ENCODE data around the gene TMEM18. TPM values are rescaled to one million over a fixed set of nuclear protein-coding genes. Genes with fewer than 3 reads are reported as not detected.
A peak's percentile ranks its signal among the peaks of the same experiment; 100 is the strongest.

TMEM18 gene
- total RNA-seq, 1 donor from 2014 or later = 15.5 TPM

DNA sequence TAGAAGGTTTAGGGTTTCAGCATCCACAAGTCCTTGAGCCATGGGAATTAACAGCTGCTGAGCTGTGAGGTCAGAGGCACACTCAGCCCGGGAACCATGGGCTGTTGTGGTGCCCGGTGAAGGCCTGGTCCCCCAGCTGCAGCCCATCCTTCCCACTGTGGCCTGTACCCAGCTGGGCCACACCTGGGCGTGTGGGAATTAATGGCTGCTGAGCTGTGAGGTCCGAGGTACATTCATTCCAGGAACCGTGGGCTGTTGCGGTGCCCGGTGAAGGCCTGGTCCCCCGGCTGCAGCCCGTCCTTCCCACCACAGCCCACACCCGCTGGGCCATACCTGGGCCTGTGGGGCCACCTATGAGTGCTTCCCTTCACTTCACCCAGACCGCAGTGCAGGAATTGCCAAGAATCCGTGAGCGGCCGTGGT lies 25.2 kb downstream of the TMEM18 start:
- no peak for DNase-seq (ENCODE audit: low spot score)

DNA sequence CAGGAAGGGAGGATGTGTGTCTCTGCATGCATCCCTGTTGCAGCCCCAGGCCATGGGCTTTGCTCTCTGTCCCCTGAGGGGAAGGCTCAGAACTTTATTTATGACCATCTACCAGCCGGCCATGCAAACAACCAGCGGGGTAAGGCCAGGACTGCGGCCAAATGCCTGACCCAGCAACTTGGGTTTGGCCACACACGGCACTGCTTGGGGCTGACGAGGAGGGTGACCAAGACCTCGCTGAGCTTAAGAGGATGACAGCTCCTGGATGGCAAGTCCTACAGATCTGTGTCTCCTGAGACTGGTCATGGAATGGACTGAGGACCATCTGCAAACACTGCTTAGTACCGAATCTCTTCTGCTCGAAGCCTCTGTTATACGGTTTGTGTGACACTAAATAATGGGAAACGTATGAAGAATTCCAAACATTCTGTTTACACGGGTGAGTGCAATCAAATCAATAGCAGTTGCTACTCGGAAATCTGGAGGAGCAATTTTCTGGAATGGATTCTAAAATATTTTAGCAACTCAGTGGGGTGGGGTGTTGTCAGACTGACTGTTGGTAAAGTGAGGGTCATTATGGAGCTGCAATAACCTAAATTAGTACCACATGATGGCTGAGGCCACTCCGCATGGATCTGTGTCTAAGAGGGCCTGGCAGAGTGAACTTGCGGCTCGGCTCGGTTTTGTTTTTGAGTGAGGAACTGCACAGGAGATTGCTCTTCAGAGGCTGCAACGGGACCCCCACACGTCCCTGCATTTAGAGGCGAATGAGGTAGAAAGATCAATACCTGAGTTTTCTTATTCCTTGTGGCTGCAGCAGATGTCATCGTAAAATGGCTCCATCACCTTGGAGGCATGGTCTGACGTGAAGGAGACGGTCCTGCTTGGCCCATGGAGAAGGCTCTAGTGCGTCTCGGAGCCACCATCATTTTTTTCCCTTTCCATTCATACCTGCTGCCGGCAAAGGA lies 26.6 kb downstream of the TMEM18 start:
- DNase-seq (ENCODE audit: low spot score) = no peak

DNA sequence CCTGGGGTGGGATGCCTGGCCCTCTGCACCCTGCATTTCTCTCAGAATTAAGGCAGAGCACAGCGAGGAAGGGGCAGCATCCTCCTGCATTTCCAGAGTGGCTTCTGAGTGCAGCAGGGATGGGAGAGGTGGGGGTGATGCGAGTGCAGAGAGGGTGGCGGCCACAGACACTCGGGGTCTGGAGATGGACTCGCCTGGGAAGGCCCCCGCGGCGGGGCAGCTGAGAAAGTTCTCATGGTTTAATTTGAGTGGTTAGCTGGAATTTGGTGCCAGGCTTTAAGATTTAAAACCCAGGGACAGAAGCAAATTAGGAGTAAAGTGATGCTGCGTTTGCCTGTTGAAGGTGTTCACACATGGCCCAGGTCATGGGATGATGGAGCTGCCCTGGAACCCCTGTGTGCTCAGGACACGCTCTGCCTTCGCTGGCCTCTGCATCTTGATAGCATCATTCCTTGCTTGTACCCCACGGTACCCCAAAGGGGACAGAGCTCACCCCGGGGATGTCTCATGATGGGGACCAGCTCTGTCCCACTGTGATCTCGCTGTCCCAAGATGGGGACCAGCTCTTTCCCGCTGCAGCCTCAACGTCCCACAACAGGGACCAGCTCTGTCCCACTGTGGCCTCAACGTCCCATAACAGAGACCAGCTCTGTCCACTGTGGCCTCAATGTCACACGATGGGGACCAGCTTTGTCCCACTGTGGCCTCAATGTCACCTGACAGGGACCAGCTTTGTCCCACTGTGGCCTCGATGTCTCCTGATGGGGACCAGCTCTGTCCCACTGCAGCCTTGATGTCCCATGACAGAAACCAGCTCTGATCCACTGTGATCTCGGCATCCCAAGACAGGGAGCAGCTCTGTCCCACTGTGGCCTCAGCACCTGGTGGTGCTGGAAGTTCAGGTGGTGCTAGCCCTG lies 27.5 kb downstream of the TMEM18 start:
- no peak for DNase-seq (ENCODE audit: low spot score)

DNA sequence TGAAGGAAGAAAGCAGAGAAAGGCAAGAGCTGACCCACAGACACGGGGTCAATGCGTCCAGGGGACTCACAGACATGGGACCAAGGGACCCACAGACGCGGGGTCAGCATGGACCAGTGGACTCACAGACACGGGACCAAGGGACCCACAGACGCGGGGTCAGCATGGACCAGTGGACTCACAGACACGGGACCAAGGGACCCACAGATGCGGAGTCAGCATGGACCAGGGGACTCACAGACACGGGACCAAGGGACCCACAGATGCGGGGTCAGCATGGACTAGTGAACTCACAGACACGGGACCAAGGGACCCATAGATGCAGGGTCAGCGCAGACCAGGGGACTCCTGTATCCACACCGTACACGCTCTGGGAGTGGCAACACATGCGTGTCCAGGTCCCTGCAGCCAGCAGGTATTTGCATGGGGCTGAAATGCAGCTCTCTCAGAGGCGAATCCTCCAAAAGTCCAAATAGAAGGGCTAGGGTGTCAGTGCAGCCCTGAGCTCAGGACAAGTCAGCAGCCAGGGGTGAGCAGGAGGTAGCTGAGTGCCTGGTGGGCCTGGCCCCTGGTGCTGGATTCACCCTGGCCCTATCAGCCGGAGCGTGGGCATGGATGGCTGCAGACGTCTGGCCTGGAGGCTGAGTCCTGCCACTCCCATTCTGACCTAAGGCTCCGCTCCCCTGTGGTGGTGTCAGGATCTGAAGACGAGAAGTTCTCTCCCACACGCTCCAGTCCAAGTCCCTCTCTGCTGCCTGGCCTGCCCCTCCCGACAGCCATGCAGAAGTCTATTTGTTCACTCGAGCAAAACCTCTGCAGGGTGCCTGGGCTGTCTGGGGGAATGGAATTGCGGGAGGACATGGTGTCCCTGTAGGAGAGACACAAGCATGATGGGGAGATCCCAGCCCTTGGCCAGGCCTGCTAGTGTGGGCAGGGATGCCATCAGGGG lies 28.5 kb downstream of the TMEM18 start:
- no peak for DNase-seq (ENCODE audit: low spot score)

DNA sequence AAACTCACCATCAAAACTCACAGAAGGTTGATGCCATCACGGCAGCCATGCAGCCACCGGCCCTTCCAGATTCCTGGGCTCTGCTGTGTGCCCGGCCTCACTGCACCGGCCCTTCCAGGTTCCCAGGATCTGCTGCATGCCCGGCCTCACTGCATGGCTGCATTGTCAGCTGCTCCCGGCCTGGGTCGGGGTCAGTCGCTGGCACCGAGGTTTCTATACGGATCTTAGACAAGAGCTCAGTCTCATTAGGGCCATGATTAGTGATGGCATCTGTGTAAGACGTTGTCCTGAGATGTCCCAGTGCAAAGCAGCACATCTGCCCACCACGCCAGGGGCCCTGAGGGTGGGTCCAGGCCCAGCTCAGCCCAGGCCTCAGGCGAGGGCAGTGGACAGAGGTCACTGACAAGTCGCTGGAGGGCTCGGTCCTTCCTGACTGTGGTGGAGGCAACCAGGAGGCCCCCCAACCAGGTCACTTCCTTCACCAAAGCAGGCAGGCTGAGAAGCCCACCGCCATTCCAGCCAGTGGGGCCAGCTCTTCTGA lies 29.4 kb downstream of the TMEM18 start:
- DNase-seq (ENCODE audit: low spot score) = peak; percentile 34

DNA sequence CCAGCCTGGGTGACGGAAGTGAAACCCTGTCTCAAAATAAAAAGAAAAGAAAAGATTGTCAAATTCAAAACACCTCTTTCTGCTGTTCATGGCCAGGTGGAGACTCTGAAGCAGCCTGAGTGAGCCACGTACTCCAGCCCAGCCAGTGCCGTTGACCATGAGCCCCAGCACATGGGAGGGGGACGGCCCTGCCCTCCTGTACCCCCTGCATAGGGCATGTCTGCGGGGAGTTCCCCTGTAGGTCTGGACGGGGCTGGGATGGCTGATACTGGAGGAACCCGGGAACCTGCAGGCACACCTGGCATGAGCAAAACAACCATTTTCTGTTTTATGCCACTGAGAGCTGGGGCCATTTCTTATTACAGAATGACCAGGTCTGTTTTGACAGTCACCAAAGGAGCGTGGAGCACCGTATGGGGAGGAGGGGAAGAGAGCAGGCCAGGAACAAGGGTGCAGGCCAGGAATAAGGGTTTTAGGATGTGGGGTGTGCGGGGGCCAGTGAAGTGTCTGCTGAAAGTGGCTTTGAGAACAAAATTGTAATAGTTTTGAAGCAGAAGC lies 30.1 kb downstream of the TMEM18 start:
- peak; percentile 18 for DNase-seq (ENCODE audit: low spot score)

- DNase-seq (ENCODE audit: low spot score) = no peak
These were observed 32.3 kb downstream of the TMEM18 start for GRCh38 chr2:644871-645270.

DNA sequence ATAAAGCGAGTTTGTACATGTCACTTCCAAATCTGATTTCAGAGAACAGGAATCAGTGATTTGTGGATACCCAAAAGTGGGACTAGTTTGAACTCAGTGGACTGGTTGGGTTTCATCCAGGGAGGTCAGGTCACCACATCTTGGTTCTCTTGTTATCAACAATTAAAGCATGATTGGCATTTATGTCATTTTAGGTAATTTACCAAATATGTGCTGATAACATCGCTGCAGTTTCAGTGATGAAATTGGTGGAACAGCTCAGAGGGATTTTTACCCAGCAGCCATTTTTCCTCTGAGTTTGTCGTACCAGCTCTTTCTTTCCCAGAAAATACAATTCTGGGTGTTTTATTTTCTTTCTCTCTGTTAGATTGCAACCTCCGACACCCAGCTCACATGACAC lies 33.4 kb downstream of the TMEM18 start:
- DNase-seq (ENCODE audit: low spot score) = no peak

- peak; percentile 44 for DNase-seq (ENCODE audit: low spot score)
These were observed 33.9 kb downstream of the TMEM18 start for GRCh38 chr2:643334-643733.

GRCh38 chr2:641872-642815 lies 35.1 kb downstream of the TMEM18 start:
- DNase-seq (ENCODE audit: low spot score) = peak; percentile 34

DNA sequence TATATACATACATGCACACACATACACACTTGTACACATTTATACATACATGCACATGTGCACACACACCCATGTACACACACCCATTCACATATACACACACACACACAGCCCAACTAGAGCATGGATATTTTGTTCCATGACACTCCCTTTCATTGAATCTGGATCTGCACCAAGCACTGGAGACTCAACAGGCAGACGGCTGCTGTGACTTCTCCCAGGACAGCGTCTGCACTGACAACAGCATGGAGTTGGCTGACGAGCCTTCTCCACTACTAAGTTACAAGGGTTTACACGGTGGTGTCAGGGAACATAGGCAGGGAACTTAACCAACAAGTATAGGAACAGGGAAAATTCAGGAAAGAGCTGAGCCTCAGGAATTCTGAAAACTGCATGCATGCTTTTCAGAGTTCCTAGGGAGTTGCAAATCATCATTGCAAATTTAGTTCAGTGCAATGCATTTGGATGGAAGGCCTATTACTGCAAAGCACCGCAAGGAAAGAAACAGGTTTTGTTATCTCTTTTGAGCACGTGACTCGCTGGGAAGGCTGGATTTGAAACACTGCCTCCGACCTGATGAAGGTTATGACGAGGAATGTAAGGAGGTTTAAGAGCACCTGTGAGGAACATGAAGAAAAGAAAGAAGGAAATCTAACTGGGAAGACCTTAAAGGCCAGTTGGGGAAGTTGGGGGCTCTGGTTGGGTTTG lies 35.9 kb downstream of the TMEM18 start:
- DNase-seq (ENCODE audit: low spot score) = peak; percentile 25

DNA sequence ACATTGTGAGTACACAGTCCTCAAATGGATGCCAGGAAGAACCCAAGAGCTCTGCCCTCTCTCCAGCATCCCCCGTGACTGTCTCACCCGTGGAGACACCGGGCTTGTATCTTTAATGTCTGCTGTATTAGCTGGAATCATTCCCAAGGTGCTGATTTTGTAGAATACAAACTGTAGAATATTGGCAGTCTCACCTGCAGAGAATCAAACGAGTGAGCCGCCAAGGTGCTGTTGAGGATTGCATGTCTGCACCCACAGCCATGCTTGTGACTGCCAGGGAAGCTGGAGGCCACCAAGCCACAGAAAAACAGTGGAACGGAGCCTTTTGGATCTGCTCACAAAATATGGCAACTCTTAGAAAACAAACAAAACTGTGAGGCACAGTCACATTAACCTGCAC lies 37.5 kb downstream of the TMEM18 start:
- no peak for DNase-seq (ENCODE audit: low spot score)

- DNase-seq (ENCODE audit: low spot score) = no peak
These were observed 39.4 kb downstream of the TMEM18 start for GRCh38 chr2:637804-638203.

GRCh38 chr2:637406-637776 lies 39.8 kb downstream of the TMEM18 start:
- peak; percentile 23 for DNase-seq (ENCODE audit: low spot score)

DNA sequence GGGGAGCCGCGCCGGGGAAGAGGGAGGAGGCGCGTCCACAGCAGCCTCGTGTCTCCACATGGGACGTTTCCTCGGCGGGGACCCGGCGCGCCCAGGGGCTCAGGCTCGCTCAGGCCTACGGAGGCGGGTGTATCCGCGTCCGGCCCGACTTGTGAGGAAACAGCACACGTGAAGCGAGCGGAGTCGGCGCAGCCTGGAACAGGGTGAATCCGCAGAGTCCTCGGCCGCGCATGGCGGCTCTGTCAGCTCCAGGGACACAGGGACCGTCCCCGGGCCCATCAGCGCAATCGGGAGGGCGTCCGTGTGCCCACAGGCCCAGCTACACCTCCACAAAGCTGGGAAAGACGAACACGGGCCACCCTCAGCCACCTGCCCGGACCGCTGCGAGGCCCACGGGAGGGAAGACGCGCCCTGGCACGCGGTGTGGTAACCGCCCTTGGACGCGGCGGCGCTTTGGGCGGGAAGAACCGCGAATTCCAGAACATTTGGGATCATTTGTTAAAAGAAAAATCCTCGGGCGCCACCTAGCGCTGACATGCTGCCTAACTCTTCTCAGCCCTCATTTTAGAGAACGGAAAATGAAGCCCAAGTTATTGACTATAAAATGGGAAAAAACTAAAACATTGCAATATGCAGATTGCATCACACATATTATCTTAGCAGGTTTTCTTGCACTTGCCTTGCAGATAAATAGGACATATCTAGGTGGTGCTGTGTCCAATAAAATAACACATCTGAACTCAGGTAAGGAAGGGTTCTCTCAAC lies 40.4 kb downstream of the TMEM18 start:
- DNase-seq (ENCODE audit: low spot score) = peak; percentile 60

DNA sequence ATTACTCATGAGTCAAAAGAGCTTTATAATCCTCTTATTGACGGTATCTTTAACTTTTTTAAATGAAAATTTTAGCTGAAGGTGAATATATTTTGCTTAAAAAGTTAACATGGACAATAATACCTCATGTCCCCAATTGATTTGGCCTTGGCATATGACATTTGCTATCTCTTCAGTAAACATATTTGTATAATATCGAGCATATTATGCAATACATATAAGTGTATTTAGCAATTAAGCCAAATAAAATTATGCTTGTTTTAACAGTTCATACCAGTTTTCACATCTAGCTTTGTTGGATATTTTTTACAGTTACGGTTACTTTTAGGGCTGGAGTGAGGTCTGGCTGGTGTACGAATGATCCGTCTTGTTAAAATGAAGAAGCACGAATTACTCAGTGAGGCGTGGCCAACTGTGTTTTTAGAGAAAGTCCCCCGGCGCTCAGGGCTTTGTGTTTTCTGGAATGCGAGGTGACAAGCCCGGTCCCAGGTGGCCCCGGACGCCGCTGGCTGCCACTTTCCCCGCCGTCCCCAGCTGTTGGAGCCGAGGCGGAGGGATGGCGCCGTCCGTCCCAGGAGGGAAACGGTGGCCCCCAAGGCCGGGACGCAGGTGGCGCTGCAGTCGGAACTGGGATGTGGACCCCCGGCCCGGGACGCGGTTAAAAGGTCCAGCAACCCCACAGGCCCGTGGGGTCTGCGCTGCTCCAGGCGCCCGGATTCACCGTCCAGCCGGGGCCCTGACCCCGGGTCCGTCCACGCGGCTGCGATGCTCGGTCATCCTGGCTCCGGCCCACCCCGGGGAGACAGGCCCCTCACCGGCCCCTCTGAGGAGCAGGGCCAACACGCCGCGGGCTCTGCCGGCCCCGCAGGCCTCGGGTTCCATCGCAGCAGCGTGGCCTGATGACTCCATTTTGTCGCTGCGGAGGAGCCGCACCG lies 41.3 kb downstream of the TMEM18 start:
- DNase-seq (ENCODE audit: low spot score) = peak; percentile 36

All from ureter (tissue), 1 donor.